ENCODE data around the gene RUFY3.

RUFY3 gene

DNA sequence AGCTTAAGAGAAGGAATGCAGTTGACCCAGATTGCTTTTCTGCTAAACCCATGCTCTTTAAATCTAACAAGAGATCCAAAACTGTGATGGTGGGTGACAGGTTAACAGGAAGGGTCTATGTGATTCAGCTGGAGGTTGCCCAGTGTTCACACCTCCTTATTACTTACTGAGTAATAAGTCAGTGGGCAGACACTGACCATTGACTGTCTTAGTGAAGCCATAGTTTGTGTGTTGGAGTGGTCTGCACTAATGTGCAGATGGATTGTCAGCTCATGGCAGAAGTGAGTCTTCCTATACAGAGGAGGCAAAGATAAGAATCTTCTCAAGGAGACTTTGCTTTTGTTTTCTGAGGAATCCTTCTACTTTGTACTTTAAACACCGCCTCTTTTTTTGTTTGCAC is 15.2 kb upstream of the RUFY3 start:
- FAIRE-seq = peak; percentile 53
- TF ChIP-seq POLR2A (IDR thresholded peaks at IDR 0.05; ENCODE audit: low read depth, low read length) (no peak), TAF1 (IDR thresholded peaks at IDR 0.05; ENCODE audit: borderline replicate concordance, low read depth, low read length) (no peak), POLR2AphosphoS5 (IDR thresholded peaks at IDR 0.05; ENCODE audit: low read depth, low read length) (no peak)
- DNase-seq (ENCODE audit: insufficient read length) = no peak

DNA sequence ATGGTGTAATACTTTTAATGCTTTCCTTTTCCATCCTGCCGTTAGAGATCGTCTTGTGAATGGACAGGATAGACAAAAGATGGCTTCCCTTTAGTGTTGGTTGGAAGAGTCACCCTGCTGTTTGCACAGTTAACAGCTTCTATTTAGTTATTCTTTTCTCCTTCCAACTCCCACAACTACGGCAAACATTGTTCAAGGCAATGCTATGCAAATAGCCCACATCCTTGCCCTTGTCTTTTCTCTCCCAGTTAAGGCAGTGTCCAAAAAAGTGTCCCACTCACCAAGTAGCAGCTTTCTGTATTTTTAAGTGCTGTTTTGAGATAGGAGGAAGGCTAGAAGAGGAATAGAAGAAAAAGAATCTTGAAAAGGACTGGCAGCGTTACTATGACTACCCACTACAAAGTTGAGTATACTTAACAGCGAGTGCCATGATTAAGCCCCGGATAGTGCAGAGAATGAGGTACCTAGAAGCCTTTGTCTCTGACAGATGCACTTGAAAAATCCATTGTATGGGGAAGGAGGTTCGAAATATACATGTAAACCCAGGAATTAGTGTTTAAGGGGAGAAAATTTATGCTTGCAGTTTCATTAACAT is 12.1 kb upstream of the RUFY3 start:
- TF ChIP-seq TAF1 (IDR thresholded peaks at IDR 0.05; ENCODE audit: borderline replicate concordance, low read depth, low read length) (no peak), POLR2A (IDR thresholded peaks at IDR 0.05; ENCODE audit: low read depth, low read length) (no peak), POLR2AphosphoS5 (IDR thresholded peaks at IDR 0.05; ENCODE audit: low read depth, low read length) (no peak)
- no peak for DNase-seq (ENCODE audit: insufficient read length)
- no peak for FAIRE-seq

DNA sequence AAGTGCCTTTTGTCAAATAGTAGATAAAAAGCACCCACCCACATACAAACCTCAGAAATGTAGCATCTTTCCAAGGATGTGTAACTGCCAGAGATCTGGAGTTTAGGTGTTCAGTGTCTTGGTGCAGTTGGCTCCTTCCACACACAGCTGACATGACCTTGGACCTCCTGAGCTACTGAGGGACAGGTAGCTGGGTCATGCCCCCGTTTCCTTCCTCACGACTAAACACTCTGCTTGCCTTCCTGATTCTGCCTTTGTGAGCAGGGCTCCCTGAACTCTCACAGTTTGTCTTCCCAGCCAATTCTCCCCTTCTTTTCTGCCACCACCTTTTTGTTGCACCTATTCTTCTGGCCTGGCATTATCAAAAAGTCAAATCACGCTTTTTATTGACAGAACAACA is 10.2 kb upstream of the RUFY3 start:
- FAIRE-seq (no peak), DNase-seq (ENCODE audit: insufficient read length) (no peak)
- TF ChIP-seq POLR2A (IDR thresholded peaks at IDR 0.05; ENCODE audit: low read depth, low read length) = no peak
- no peak for TF ChIP-seq TAF1 (IDR thresholded peaks at IDR 0.05; ENCODE audit: borderline replicate concordance, low read depth, low read length)
- TF ChIP-seq POLR2AphosphoS5 (IDR thresholded peaks at IDR 0.05; ENCODE audit: low read depth, low read length) = no peak

DNA sequence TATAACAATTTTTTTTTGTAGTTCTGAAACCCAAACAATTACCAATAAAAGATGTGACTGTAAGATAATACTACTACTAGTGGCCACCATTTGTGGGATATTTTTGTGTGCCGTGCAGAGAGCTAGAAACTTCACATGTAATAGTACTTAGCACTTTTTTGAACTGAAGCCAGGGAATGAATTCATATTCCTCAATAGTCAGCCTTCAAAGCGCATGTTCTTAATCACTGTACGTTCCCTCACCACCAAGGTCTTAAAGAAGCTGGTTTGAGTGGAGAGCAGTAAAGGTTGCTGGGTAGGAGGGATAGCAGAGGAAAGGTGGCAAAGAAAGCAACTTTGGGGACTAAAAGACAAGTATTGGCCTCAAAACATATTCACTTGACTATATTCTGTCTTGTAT is 9.6 kb upstream of the RUFY3 start:
- TF ChIP-seq POLR2A (IDR thresholded peaks at IDR 0.05; ENCODE audit: low read depth, low read length) = no peak
- FAIRE-seq = peak; percentile 5
- no peak for DNase-seq (ENCODE audit: insufficient read length)

DNA sequence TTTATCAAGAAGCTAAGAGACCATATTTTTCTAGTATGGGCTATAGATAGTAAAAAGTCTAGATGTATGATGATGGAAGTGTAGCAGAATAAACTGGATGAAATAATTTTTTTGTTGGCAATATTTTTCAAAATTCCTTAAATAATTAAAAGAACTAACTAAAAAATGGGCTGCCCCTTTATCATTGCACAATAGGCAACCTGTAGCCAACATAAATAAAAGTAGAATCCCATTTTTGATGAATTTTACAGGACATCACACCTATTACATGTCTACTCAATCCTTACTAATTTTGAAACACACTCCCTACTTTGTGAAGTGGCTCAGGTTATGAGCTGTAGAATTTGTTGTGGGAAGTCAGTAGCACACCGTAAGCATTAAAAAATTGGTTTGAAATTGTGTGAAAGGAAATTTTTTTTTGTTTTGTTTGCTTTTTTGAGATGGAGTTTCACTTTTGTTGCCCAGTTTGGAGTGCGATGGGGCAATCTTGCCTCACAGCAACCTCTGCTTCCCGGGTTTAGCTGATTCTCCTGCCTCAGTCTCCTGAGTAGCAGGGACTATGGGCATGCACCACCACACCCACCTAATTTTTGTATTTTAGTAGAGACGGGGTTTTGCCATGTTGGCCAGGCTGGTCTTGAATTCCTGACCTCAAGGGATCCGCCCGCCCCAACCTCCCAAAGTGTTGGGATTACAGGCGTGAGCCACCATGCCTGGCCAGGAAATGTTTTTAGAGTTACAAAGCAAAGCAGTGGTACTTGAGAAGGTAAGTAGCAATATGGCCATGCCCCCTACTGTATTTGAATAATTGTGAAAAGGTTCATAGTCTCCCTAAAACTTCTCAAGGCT is 8.9 kb upstream of the RUFY3 start:
- FAIRE-seq = no peak
- TF ChIP-seq TAF1 (IDR thresholded peaks at IDR 0.05; ENCODE audit: borderline replicate concordance, low read depth, low read length) = no peak
- no peak for TF ChIP-seq POLR2A (IDR thresholded peaks at IDR 0.05; ENCODE audit: low read depth, low read length)
- TF ChIP-seq POLR2AphosphoS5 (IDR thresholded peaks at IDR 0.05; ENCODE audit: low read depth, low read length) = no peak
- DNase-seq (ENCODE audit: insufficient read length) = no peak

DNA sequence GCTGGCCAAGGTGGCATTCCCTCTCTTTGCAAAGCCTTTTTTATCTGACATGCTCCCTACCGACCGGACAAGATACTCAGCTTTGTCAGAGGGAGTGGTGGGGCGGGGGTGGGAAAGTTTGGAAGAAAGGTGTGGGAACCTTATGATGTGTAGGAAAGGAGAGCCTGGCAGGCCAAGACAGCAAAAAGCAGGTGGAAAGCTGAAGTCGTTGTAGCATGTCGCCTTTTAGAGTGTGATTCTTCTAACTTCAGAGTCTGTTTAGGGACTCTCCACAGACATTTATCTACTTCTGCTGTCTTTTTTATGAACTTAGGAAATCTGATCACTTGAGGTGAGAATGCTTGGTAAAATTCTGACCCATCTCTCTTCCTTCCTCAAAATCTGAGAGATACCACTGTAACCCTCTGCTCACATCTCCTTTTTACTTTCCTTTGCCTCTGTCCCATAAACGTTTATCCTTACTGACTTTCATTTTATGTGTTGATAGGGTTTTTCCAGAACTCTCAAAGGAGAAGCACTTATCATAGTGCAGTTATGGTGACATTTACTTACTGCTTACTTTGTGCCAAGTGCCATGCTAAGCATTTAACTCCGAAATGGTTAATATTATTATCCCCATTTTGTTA is 8.2 kb upstream of the RUFY3 start:
- FAIRE-seq = peak; percentile 83
- no peak for TF ChIP-seq TAF1 (IDR thresholded peaks at IDR 0.05; ENCODE audit: borderline replicate concordance, low read depth, low read length)
- no peak for TF ChIP-seq POLR2A (IDR thresholded peaks at IDR 0.05; ENCODE audit: low read depth, low read length)
- no peak for TF ChIP-seq POLR2AphosphoS5 (IDR thresholded peaks at IDR 0.05; ENCODE audit: low read depth, low read length)
- no peak for DNase-seq (ENCODE audit: insufficient read length)

DNA sequence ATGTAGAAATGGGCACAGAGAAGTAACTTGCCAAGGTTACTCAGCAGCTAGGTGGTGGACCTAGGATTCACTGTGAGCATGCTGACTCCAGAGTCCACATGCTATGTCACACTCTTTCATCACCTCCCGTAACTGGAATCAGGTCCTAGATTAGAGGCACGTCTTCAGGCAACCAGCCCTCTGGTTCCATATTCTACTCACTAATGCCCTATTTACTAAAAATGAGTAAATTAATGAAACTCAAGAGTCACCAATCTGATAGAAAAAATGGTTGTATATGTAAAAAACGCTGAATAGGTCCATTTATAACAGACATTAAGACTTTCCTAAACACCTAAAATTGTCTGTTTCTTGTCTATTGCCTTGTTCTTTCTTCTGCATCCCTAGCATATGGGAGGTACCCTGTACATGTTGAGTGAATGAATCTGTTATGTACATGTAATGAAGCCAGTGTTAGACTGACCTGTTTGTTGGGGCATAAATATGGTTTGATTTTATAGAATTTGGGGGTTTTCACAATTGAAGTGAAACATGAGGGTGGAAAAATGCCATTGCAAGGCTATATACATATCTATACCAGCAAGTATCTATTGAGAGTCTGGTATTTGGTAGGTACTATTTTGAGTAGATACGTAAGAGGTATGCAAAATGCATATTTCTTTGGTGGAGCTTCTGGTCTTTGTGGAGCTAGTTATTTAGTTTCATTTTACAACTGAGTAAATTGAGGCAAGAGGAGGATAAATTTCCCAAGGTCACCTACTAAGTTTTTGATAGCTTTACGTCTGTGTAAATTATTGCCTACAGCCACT is 7.5 kb upstream of the RUFY3 start:
- no peak for TF ChIP-seq POLR2AphosphoS5 (IDR thresholded peaks at IDR 0.05; ENCODE audit: low read depth, low read length)
- no peak for TF ChIP-seq POLR2A (IDR thresholded peaks at IDR 0.05; ENCODE audit: low read depth, low read length)
- no peak for TF ChIP-seq TAF1 (IDR thresholded peaks at IDR 0.05; ENCODE audit: borderline replicate concordance, low read depth, low read length)
- DNase-seq (ENCODE audit: insufficient read length) (no peak), FAIRE-seq (peak; percentile 75)

DNA sequence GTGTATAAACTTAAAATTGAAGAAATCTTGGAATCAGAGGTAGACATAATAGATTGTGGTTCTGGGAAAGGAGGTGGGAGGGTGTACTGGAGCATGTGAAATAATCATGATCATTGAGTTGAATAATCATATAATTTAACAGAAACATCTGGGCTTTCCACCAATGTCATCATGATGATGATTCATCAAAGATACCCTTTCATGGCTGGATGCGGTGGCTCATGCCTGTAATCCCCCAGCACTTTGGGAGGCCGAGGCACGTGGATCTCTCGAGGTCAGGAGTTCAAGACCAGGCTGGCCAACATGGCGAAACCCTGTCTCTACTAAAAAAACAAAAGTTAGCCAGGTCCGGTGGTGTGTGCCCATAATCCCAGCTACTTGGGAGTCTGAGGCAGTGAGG is 6.7 kb upstream of the RUFY3 start:
- FAIRE-seq (no peak), DNase-seq (ENCODE audit: insufficient read length) (no peak)
- no peak for TF ChIP-seq TAF1 (IDR thresholded peaks at IDR 0.05; ENCODE audit: borderline replicate concordance, low read depth, low read length)
- no peak for TF ChIP-seq POLR2AphosphoS5 (IDR thresholded peaks at IDR 0.05; ENCODE audit: low read depth, low read length)
- TF ChIP-seq POLR2A (IDR thresholded peaks at IDR 0.05; ENCODE audit: low read depth, low read length) = no peak

DNA sequence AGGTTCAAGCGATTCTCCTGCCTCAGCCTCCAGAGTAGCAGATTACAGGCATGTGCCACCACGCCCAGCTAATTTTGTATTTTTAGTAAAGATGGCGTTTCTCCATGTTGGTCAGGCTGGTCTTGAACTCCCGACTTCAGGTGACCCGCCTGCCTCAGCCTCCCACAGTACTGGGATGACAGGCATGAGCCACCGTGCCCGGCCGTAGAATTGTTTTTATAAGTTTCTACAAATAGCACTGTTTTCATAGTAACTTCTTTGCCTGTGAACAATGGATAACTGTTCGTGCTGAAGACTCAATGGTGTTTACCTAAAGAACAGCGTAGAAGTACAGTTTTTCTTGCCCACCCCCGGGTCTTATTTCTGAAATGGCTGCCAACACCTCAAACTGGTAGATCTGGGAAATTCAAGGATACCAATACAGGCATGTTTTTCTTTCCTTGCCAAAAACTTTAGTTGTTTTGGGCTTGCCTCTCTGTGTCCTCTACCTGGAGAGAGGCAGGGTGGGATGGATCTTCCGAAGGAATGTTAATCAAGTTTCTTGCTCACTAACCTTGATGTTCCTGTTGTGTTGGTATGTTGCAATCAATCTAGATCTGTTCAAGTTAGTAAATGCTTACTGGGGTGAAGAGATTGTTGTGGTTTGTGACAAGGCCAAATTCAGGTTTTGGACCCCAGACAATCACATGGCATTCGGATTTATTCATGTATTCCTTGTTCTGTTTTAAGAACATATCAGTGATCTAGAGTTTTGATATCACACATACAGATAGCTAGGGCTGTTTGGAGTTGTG is 2.8 kb upstream of the RUFY3 start:
- no peak for TF ChIP-seq POLR2A (IDR thresholded peaks at IDR 0.05; ENCODE audit: low read depth, low read length)
- FAIRE-seq (no peak), DNase-seq (ENCODE audit: insufficient read length) (no peak)

DNA sequence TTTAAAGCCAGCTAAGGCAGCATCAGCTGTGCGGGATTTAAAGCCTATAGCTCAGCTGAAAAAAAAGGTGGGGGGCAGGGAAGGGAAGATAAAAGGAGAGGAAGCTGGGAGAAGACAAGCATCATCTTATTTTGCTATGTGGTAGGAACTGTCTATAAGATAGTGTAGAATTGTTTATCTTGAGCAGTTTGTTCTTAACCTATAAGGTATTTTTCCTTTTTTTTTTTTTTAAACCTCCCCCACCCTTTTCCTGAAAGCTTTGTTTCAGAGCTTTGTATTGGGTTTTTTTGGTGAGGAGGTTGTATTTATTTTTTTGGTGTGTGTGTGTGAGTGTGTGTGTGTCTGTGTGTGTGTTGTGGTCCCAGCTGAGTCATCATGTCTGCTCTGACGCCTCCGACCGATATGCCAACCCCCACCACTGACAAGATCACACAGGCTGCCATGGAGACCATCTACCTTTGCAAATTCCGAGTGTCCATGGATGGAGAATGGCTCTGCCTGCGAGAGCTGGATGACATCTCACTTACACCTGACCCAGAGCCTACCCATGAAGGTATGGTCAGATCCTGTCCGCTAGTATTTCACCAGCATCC is 531 bp downstream of the RUFY3 start:
- DNase-seq (ENCODE audit: insufficient read length) (no peak), FAIRE-seq (no peak)
- TF ChIP-seq POLR2AphosphoS5 (IDR thresholded peaks at IDR 0.05; ENCODE audit: low read depth, low read length) (no peak), TAF1 (IDR thresholded peaks at IDR 0.05; ENCODE audit: borderline replicate concordance, low read depth, low read length) (no peak), POLR2A (IDR thresholded peaks at IDR 0.05; ENCODE audit: low read depth, low read length) (no peak)
